Fibroblast of lung (primary cell): Measurements from ENCODE around the gene LRTM1. TPM values are rescaled to one million over a fixed set of nuclear protein-coding genes. Genes with fewer than 3 reads are reported as not detected.

ENCODE experiments used
- DNase-seq, 2 donors: peaks; one replicate each; pipeline versions ENCODE4 v3.0.0 to v3.0.0-alpha.2; 2010; ENCODE audit warnings: low read depth in 2 of 2
- H2AFZ ChIP-seq: 2 replicates; pipeline ENCODE4 v1.5.1; 2012; ENCODE audit warnings: low read length, control low read depth, inconsistent platforms
- H3K27ac ChIP-seq: 2 replicates; pipeline ENCODE4 v1.5.1; 2011; ENCODE audit warnings: low read length, control low read depth; ENCODE audit not compliant: insufficient read depth
- H3K27me3 ChIP-seq: 2 replicates; pipeline ENCODE4 v1.5.1; 2011; ENCODE audit warnings: mild to moderate bottlenecking, low read length; ENCODE audit not compliant: control insufficient read depth, insufficient read depth
- H3K36me3 ChIP-seq: 2 replicates; pipeline ENCODE4 v1.5.1; 2011; ENCODE audit warnings: low read length; ENCODE audit not compliant: control insufficient read depth, insufficient read depth
- H3K4me1 ChIP-seq: 2 replicates; pipeline ENCODE4 v1.5.1; 2011; ENCODE audit warnings: low read length; ENCODE audit not compliant: control insufficient read depth, insufficient read depth; ENCODE audit errors: extremely low read depth
- H3K4me2 ChIP-seq: 2 replicates; pipeline ENCODE4 v1.5.1; 2011; ENCODE audit warnings: low read length, control low read depth; ENCODE audit not compliant: insufficient read depth; ENCODE audit errors: extremely low read depth
- H3K4me3 ChIP-seq, 4 experiments: fragments of 200-600 bp in 1 of 4; sonication (generic) in 1 of 4; replicated peaks in 1 of 4; 2 replicates each; pipeline ENCODE4 v1.5.1; 2011 to 2016; ENCODE audit warnings: low read length in 4 of 4, low read depth in 3 of 4, mild to moderate bottlenecking in 3 of 4, control low read depth in 2 of 4, inconsistent platforms in 1 of 4, mixed read lengths in 1 of 4; ENCODE audit not compliant: insufficient read depth in 1 of 4; ENCODE audit errors: control extremely low read depth in 1 of 4
- H3K79me2 ChIP-seq: 2 replicates; pipeline ENCODE4 v1.5.1; 2012; ENCODE audit warnings: mild to moderate bottlenecking, low read length, inconsistent platforms; ENCODE audit not compliant: control insufficient read depth, insufficient read depth
- H3K9ac ChIP-seq: 2 replicates; pipeline ENCODE4 v1.5.1; 2011; ENCODE audit warnings: mild to moderate bottlenecking, low read length, control low read depth; ENCODE audit not compliant: insufficient read depth
- H3K9me3 ChIP-seq: 2 replicates; pipeline ENCODE4 v1.5.1; 2012; ENCODE audit warnings: low read depth, low read length; ENCODE audit not compliant: control insufficient read depth, insufficient read depth
- H4K20me1 ChIP-seq: 2 replicates; pipeline ENCODE4 v1.5.1; 2011; ENCODE audit warnings: low read length; ENCODE audit not compliant: control insufficient read depth, insufficient read depth; ENCODE audit errors: extremely low read depth
- CTCF ChIP-seq, 2 donors: IDR thresholded peaks in 1 of 2; conservative IDR thresholded peaks in 1 of 2; 1 replicate in 1 of 2; 2 replicates in 1 of 2; pipeline ENCODE4 v1.5.1; 2011 to 2012; ENCODE audit warnings: low read length in 2 of 2, control low read depth in 1 of 2, inconsistent platforms in 1 of 2, low read depth in 1 of 2, mild to moderate bottlenecking in 1 of 2
- EZH2 ChIP-seq: IDR thresholded peaks from 2 replicates; pipeline ENCODE4 v1.5.1; 2012; ENCODE audit warnings: low read length, control low read depth, mild to moderate bottlenecking; ENCODE audit errors: missing control alignments
- polyA plus RNA-seq, 2 donors: library from polyadenylated mRNA; depleted of rRNA in 1 of 2; stranded (reverse) in 1 of 2; unstranded in 1 of 2; fragments of >200 nt; gene quantifications; 2 replicates each; pipeline ENCODE4 v1.2.1, GENCODE V29; 2011 to 2012; ENCODE audit warnings: missing spikeins in 1 of 2
- total RNA-seq: library from RNA; depleted of rRNA; stranded (reverse); fragments of >200 nt; gene quantifications from 2 replicates; pipeline ENCODE4 v1.2.1, GENCODE V29; 2014

Gene LRTM1
- total and polyA plus RNA-seq, 2 donors (not counting 1 experiment from before 2014, with no cell fraction given), result 0.43 TPM; not detected in 1

- Histone ChIP-seq H3K9me3 (no peaks in the 10 kb centered on the region), H3K79me2 (no peaks in the 10 kb centered on the region), H3K4me2 (no peak overlapping the region), H3K36me3 (no peaks in the 10 kb centered on the region), H3K4me1 (no peaks in the 10 kb centered on the region), H3K4me3 (no peak overlapping the region), H2AFZ (no peak overlapping the region), H3K27me3 (no peaks in the 10 kb centered on the region), H3K9ac (no peak overlapping the region), H4K20me1 (no peaks in the 10 kb centered on the region), H3K27ac (no peak overlapping the region)
- TF ChIP-seq EZH2, result no peak
- TF ChIP-seq CTCF (conservative IDR thresholded peaks at IDR 0.05 in 1 of 2, IDR thresholded peaks at IDR 0.05 in 1 of 2; ENCODE audit: low read depth in 1 of 2, low read length in 2 of 2), result no peak
- no peak for DNase-seq
Observed at GRCh38 chr3:54936561-54936960, 8.7 kb upstream of the LRTM1 start.

- Histone ChIP-seq H3K79me2 (no peaks in the 10 kb centered on the region), H3K27ac (no peak overlapping the region), H3K4me3 (no peak overlapping the region), H3K9ac (no peak overlapping the region), H3K9me3 (no peaks in the 10 kb centered on the region), H4K20me1 (no peaks in the 10 kb centered on the region), H3K4me1 (no peaks in the 10 kb centered on the region), H3K27me3 (no peaks in the 10 kb centered on the region), H3K36me3 (no peaks in the 10 kb centered on the region), H3K4me2 (no peak overlapping the region), H2AFZ (no peak overlapping the region)
- TF ChIP-seq EZH2 (no peak), CTCF (conservative IDR thresholded peaks at IDR 0.05 in 1 of 2, IDR thresholded peaks at IDR 0.05 in 1 of 2; ENCODE audit: low read depth in 1 of 2, low read length in 2 of 2) (no peak)
- DNase-seq, result no peak
Observed at GRCh38 chr3:54935869-54936268, 8.0 kb upstream of the LRTM1 start.

GRCh38 chr3:54932606-54933005 is 4.7 kb upstream of the LRTM1 start:
- Histone ChIP-seq H2AFZ (no peak overlapping the region), H3K4me2 (no peak overlapping the region), H4K20me1 (no peaks in the 10 kb centered on the region), H3K27ac (no peak overlapping the region), H3K36me3 (no peaks in the 10 kb centered on the region), H3K27me3 (no peaks in the 10 kb centered on the region), H3K9me3 (no peaks in the 10 kb centered on the region), H3K4me3 (no peak overlapping the region), H3K79me2 (no peaks in the 10 kb centered on the region), H3K9ac (no peak overlapping the region), H3K4me1 (no peaks in the 10 kb centered on the region)
- no peak for DNase-seq
- no peak for TF ChIP-seq CTCF (conservative IDR thresholded peaks at IDR 0.05 in 1 of 2, IDR thresholded peaks at IDR 0.05 in 1 of 2; ENCODE audit: low read depth in 1 of 2, low read length in 2 of 2)
- no peak for TF ChIP-seq EZH2
